GM18505 (cell line): ENCODE data around the gene S100P.
"Not testable (repeated sequence)": the region's sequence is repeated elsewhere in the genome, so short reads cannot be mapped to it uniquely, and the experiment has no call there.

Experiments used
- ATAC-seq: cut with Tn5 transposase; IDR thresholded peaks from one replicate; pipeline ENCODE4 v1.9.1; 2021; ENCODE audit not compliant: unreplicated experiment
- POLR2A ChIP-seq: IDR thresholded peaks from 4 replicates; pipeline ENCODE4 v1.6.1; 2011; ENCODE audit warnings: borderline replicate concordance; ENCODE audit not compliant: insufficient read depth, insufficient read length; ENCODE audit errors: extremely low read depth

The S100P gene

DNA sequence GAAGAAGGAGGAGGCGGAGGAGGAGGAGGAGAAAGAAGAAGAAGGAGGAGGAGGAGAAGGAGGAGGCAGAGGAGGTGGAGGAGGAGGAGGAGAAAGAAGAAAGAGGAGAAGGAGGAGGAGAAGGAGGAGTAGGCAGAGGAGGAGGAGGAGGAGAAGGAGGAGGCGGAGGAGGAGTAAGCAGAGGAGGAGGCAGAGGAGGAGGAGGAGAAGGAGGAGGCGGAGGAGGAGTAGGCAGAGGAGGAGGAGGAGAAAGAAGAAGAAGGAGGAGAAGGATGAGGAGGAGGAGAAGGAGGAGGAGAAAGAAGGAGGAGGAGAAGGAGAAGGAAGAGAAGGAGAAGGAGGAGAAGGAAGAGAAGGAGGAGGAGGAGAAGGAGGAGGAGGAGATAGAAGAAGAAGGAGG is 33.2 kb upstream of the S100P start:
- no peak for ATAC-seq
- TF ChIP-seq POLR2A: no peak

DNA sequence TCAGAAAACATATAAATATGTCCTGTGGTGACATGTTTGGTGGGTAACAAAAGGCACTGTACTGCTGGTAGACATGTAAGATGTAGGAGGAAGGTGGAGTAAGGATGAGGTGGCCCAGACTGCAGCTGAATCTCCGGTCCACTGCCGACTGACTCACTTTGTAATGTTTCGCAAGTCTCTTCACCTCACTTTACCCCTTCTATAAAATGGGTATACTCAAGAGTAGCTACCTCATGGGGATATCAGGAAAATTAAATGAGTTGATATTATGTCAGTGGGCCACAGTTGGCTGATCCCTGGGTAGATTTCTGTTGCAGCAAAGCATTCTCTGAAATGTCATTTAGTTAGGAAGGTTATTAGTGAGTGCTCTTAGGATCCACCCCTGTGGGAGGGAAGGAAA is 31.1 kb upstream of the S100P start:
- TF ChIP-seq POLR2A: no peak
- ATAC-seq: no peak

DNA sequence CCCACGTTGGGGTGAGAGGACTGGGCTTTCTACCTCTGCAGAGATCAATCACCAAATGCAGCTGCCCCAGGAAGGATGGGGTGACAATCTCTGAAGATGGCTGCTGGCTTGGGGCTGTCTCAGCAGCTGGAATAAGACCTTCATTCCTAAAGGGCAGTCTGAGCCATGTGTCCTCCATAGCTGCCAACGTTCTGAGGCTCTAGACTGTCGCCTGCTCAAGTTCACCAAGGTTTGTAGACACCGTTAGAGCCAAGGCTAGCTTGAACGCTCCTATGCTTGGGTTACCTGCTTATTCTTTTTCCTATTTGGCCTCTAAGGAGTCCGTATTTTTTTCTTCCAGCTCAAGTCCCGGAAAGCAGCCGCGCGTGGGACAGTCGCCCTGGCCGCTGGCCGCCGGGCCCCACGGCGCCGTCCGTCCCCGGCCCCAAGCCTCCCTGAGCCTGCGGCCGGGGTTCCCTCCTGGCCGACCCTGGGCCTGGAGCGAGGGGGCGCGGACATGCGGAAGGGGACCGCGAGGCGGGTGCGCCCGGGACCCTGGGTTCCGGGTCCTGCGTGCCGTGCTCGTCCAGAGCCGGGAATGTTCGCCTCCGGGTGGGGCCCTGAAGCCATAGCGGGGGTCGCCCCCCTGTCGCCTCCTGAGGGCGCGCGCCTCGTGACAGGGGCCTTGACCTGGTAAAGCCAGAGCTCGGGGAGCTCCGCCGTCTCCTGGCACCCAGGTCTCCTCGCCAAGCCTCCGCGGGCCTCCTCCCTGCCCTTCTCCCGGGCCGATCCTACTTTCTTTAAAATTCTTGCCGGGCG is 29.9 kb upstream of the S100P start:
- ATAC-seq: no peak
- no peak for TF ChIP-seq POLR2A

DNA sequence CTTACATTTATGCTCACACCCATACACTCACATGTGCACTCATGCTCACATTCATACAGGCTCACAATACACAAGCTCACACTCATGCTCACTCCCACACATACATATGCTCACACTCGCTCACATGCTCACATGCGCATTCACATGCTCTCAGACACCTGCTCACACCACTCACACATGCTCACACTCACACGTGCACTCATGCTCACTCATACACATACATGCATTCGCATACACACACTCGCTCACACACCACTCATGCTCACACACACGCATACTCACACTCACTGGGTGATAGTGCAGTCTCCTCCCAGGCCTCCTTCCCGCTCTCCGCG is 28.4 kb upstream of the S100P start:
- TF ChIP-seq POLR2A: no peak
- no peak for ATAC-seq

DNA sequence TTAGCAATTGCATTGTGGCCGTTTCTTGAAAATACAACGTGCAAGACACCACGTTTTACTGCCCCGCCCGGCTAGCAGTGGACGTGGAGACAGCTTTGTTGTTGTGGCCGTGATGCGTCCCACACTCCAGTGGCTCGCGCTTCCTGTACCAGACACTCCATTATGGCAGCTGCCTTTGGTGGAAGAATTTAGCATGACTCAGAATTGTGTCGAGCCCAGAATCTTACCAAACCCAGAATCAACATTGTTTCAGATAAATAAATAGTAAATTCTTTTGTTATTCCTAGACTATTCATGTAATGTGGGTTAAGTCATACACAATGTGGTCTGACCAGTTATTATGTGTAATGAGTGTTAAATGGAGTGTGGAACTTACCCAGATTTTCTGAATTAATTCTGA is 25.3 kb upstream of the S100P start:
- no peak for TF ChIP-seq POLR2A
- ATAC-seq: no peak

DNA sequence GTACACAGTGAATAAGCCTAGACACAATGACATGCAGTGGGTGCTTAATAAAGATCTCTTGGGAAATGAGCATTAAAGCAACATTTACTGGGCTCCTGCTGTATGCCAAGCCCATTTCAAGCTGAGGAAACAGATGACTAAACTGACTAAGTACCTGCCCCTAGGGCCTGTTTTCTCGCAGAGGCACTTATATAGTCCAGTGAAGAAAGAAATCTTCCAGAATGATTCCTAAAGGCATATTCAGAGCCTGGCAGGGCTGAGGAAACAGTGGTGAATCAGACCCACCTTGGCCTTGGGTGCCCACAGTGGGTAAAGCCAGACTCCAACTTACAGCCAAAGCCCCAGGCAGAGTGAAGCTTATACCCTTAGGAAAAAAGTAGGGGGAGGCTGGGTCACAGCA is 22.0 kb upstream of the S100P start:
- no peak for ATAC-seq

DNA sequence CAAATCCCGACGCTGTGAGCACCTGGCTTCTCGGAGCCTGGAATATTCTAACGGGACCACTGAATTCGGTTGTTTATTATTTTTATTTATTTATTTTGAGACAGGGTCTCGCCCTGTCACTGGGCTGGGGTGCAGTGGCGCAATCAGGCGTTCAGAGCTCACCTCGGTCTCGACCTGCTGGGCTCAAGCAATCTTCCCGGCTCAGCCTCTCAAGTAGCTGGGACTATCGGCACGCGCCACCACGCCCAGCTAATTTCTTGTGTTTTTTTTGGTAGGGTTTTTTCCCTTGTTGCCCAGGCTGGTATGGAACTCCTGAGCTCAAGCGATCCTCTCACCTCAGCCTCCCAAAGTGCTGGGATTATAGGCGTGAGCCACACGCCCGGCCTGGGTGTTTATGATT is 21.5 kb upstream of the S100P start:
- no peak for ATAC-seq
- TF ChIP-seq POLR2A: no peak

More for the DNA sequence above, 22.0 kb upstream of the S100P start:
- no peak for TF ChIP-seq POLR2A

DNA sequence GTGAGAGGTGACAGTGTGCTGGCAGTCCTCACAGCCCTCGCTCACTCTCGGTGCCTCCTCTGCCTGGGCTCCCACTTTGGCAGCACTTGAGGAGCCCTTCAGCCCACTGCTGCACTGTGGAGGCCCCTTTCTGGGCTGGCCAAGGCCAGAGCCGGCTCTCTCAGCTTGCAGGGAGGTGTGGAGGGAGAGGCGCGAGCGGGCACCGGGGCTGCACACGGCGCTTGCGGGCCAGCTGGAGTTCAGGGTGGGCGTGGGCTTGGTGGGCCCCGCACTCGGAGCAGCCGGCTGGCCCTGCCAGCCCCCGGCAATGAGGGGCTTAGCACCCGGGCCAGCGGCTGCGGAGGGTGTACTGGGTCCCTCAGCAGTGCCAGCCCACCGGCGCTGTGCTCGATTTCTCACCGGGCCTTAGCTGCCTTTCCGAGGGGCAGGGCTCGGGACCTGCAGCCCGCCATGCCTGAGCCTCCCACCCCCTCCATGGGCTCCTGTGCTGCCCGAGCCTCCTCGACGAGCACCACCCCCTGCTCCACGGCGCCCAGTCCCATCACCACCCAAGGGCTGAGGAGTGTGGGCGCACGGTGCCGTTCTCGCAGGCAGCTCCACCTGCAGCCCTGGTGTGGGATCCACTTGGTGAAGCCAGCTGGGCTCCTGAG is 21.0 kb upstream of the S100P start:
- ATAC-seq: not testable (repeated sequence)

DNA sequence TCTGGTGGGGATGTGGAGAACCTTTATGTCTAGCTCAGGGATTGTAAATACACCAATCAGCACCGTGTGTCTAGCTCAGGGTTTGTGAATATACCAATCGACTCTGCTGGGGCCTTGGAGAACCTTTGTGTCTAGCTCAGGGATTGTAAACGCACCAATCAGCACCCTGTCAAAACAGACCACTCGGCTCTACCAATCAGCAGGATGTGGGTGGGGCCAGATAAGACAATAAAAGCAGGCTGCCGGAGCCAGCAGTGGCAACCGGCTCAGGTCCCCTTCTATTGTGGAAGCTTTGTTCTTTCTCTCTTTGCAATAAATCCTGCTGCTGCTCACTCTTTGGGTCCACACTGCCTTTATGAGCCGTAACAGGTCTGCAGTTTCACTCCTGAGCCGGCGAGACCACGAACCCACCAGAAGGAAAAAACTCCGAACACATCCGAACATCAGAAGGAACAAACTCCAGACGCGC is 20.5 kb upstream of the S100P start:
- not testable (repeated sequence) for ATAC-seq

DNA sequence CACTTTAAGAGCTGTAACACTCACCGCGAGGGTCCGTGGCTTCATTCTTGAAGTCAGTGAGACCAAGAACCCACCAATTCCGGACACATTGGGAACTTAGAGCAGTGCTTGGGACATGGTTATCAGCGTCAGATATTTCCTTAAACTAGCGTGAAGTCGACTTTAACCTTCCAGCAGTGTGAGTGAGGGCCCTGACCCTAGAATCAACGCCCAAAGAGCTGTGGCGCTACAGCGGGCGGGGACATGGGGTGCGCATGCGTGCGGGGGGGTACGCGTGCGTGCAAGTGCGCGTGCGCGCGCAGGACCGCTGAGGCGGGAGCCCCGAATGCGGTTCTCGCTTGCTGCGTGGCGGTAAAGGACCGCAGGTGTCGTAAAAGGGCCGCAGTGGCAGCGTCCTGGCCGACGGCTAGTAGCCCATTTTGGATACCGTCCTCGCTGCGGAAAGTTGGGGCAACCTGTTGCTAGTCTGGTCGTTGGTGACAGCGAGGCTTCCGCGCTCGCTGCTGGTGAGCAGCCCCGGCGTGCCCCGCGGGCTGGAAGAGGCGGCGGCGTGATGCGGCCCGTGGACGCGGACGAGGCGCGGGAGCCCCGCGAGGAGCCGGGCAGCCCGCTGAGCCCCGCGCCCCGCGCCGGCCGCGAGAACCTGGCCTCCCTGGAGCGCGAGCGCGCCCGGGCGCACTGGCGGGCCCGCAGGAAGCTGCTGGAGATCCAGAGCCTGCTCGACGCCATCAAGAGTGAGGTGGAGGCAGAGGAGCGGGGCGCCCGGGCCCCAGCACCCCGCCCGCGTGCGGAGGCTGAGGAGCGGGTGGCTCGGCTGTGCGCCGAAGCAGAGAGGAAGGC is 19.8 kb upstream of the S100P start:
- peak; percentile 77 for ATAC-seq
- TF ChIP-seq POLR2A: peak; percentile 85

DNA sequence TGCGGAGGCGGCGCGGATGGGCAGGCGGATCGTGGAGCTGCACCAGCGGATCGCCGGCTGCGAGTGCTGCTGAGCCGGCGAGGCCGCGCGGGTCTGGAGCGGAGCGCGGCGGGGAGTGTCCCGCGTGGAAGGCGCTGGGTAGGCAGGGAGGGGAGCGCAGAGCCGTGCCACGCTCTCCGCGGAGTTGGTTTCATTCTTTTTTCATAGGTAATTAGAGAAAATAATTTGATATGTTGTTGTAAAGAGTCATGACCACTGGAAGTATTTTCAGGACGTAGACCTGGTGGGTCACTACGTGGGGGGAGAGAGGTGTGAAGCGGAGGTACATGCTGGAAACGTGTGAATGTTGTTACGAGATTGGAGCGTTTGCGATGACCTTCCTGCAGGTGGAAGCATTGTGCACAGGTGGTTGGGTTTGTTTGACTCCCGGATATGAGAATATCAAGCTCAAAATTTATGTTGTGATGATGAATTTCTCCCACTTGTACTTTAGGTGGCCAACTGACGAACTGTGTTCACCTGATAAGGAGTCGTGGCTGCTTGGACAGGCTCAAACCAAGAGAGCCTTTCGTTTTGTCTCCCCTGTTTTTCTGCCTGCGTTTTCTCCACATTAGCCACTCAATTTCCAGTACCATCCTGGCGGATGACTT is 19.1 kb upstream of the S100P start:
- ATAC-seq: peak; percentile 44
- TF ChIP-seq POLR2A: no peak

DNA sequence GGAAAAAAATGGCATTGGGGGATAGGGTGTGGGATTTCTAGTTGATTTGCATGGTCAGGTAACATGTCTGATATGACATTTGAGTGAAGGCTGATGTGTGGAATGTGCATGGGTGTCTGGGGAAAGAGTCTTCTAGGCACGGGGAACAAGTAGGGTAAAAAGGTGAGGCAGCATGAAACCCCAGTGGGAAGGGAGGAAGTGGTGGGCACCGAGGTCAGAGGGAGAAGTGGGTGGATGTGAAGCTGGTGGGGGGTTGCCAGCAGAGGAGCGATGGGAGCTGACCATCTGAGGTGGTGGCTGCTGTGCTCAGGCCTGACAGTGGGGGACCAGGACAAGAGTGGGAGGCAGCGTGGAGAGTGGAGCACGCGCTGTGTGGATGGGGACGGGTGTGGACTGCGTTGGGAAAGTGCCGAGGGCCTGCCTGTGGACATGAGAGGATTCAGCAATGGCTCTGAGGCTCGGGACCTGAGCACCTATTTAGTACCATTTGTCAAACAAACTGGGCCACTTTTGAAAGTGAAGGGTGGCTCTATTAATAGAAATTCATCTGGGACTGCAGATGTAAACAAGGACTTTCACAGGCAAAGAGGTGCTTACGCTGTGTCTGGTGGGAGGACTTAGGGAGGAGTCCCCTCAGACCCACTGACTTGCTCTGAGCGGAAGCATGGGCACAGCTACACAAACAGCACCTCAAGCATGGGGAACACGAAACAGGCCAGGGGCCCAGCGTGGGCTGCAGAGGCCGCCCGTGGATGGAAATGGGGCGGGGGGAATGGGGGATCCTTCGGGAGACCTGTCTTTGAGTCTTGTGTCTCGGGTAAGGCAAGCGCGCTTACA is 16.7 kb upstream of the S100P start:
- TF ChIP-seq POLR2A: no peak
- no peak for ATAC-seq
